Measurements from ENCODE around the gene ZFAND3.

The ZFAND3 gene

GRCh38 chr6:38144365-38144945 is 324.9 kb downstream of the ZFAND3 start:
- no peaks in the 10 kb centered on the region for H3K36me3 ChIP-seq (replicated peaks; ENCODE audit: insufficient read depth, low read length)
- no peaks in the 10 kb centered on the region for H3F3A ChIP-seq (ENCODE audit: insufficient read depth, low read length)
- H3K27ac ChIP-seq (ENCODE audit: low read length): no peak overlapping the region
- H3K9me2 ChIP-seq (replicated peaks; ENCODE audit: insufficient read depth, low read length): no peaks in the 10 kb centered on the region
- H3K4me2 ChIP-seq (ENCODE audit: low read depth, low read length): no peak overlapping the region
- H3K9me3 ChIP-seq (replicated peaks; ENCODE audit: insufficient read depth, low read length): no peaks in the 10 kb centered on the region
- H3K27me3 ChIP-seq (replicated peaks; ENCODE audit: insufficient read depth, low read length): no peaks in the 10 kb centered on the region
- no peak for TF ChIP-seq EZH2 (optimal IDR thresholded peaks at IDR 0.05; ENCODE audit: low read depth, low read length)
- no peak for TF ChIP-seq EZH2phosphoT487 (IDR thresholded peaks at IDR 0.05; ENCODE audit: low read length)
- no peak for TF ChIP-seq CTCF (IDR thresholded peaks at IDR 0.05; ENCODE audit: low read length)
- no peak overlapping the region for H3K9ac ChIP-seq (ENCODE audit: low read length)
- H2AFZ ChIP-seq (ENCODE audit: low read length): no peak overlapping the region
- H3K4me1 ChIP-seq (ENCODE audit: low read length): no peaks in the 10 kb centered on the region
- no peaks in the 10 kb centered on the region for H4K20me1 ChIP-seq (ENCODE audit: insufficient read depth, low read length)
- no peak overlapping the region for H3K4me3 ChIP-seq (ENCODE audit: low read length)
- DNase-seq: no peak
- H3K79me2 ChIP-seq (ENCODE audit: low read length): no peaks in the 10 kb centered on the region

GRCh38 chr6:38146021-38146733 is 326.6 kb downstream of the ZFAND3 start:
- no peaks in the 10 kb centered on the region for H4K20me1 ChIP-seq (ENCODE audit: insufficient read depth, low read length)
- H3K4me2 ChIP-seq (ENCODE audit: low read depth, low read length): no peak overlapping the region
- H3K36me3 ChIP-seq (replicated peaks; ENCODE audit: insufficient read depth, low read length): no peaks in the 10 kb centered on the region
- H3K79me2 ChIP-seq (ENCODE audit: low read length): no peaks in the 10 kb centered on the region
- TF ChIP-seq EZH2 (optimal IDR thresholded peaks at IDR 0.05; ENCODE audit: low read depth, low read length): no peak
- no peak for TF ChIP-seq EZH2phosphoT487 (IDR thresholded peaks at IDR 0.05; ENCODE audit: low read length)
- no peak for TF ChIP-seq CTCF (IDR thresholded peaks at IDR 0.05; ENCODE audit: low read length)
- H3K9me2 ChIP-seq (replicated peaks; ENCODE audit: insufficient read depth, low read length): no peaks in the 10 kb centered on the region
- no peaks in the 10 kb centered on the region for H3K4me1 ChIP-seq (ENCODE audit: low read length)
- H3K27me3 ChIP-seq (replicated peaks; ENCODE audit: insufficient read depth, low read length): no peaks in the 10 kb centered on the region
- no peaks in the 10 kb centered on the region for H3F3A ChIP-seq (ENCODE audit: insufficient read depth, low read length)
- H3K9ac ChIP-seq (ENCODE audit: low read length): no peak overlapping the region
- no peak overlapping the region for H2AFZ ChIP-seq (ENCODE audit: low read length)
- DNase-seq: no peak
- H3K9me3 ChIP-seq (replicated peaks; ENCODE audit: insufficient read depth, low read length): no peaks in the 10 kb centered on the region
- H3K27ac ChIP-seq (ENCODE audit: low read length): no peak overlapping the region
- H3K4me3 ChIP-seq (ENCODE audit: low read length): no peak overlapping the region

GRCh38 chr6:38146734-38147027 is 327.2 kb downstream of the ZFAND3 start:
- Histone ChIP-seq H3K27ac (ENCODE audit: low read length) (no peak overlapping the region), H3K79me2 (ENCODE audit: low read length) (no peaks in the 10 kb centered on the region), H2AFZ (ENCODE audit: low read length) (no peak overlapping the region), H3K9ac (ENCODE audit: low read length) (no peak overlapping the region), H4K20me1 (ENCODE audit: insufficient read depth, low read length) (no peaks in the 10 kb centered on the region), H3K9me2 (replicated peaks; ENCODE audit: insufficient read depth, low read length) (no peaks in the 10 kb centered on the region), H3F3A (ENCODE audit: insufficient read depth, low read length) (no peaks in the 10 kb centered on the region), H3K4me1 (ENCODE audit: low read length) (no peaks in the 10 kb centered on the region), H3K4me3 (ENCODE audit: low read length) (no peak overlapping the region), H3K4me2 (ENCODE audit: low read depth, low read length) (no peak overlapping the region), H3K9me3 (replicated peaks; ENCODE audit: insufficient read depth, low read length) (no peaks in the 10 kb centered on the region), H3K27me3 (replicated peaks; ENCODE audit: insufficient read depth, low read length) (no peaks in the 10 kb centered on the region), H3K36me3 (replicated peaks; ENCODE audit: insufficient read depth, low read length) (no peaks in the 10 kb centered on the region)
- no peak for DNase-seq
- TF ChIP-seq EZH2 (optimal IDR thresholded peaks at IDR 0.05; ENCODE audit: low read depth, low read length) (no peak), EZH2phosphoT487 (IDR thresholded peaks at IDR 0.05; ENCODE audit: low read length) (no peak), CTCF (IDR thresholded peaks at IDR 0.05; ENCODE audit: low read length) (no peak)
